ENCODE measurements around the gene CLDN5.

CLDN5 gene

DNA sequence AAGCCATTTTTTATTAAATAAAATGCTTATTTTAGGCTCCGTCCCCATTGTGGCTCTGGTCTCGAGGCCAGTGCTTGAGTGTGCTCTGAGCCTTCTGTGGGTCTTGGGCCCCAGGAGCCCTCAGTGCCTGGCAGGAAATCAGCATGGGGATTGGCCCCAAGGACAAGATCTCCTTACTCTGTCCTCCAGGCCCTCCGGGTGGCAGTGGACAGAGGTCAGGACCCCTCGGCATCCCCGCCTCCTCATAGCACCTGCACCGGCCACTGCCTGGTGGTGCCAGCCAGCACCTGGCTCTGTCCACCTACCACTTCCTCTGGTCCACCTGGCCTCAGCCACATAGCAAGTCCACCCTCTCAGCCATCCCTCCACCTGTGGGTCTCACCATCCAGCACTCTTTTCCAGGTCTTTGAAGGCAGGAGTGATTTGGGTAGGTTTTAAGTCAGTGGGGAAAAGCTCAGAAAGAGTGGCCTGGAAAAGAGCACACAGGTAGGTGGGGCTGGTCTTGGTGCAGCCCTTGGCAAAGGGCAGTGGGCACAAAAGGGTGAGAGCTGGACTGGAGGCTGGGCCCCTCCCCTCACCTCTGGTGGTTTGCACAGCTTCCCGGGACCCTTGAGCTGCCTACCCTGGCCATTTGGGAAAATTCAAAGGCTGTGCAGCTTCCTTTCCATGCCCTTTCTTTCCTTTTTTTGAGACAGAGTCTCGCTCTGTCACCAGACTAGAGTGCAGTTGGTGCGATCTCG lies 3.5 kb downstream of the CLDN5 start:
- DNase-seq, result no peak

DNA sequence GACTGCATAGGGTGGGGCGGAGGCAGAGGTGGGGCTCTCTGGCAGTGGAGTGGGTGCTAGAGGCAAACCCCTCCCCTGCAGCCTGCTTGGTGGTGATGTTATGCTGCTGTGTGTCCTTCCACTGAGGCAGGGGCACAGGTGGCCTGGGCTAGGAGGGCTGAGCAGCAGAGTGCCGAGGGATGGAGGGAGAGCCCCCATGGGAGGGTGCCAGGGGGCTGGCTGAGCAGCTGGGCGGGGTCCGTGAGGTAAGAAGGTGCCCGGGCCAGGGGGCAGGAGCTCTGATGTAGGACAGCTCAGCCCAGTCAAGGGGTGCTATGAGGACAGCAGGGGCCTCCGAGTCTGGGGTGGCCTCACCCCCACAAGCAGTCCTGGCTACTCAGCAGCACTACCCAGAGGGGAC lies 4.2 kb downstream of the CLDN5 start:
- no peak for DNase-seq

DNA sequence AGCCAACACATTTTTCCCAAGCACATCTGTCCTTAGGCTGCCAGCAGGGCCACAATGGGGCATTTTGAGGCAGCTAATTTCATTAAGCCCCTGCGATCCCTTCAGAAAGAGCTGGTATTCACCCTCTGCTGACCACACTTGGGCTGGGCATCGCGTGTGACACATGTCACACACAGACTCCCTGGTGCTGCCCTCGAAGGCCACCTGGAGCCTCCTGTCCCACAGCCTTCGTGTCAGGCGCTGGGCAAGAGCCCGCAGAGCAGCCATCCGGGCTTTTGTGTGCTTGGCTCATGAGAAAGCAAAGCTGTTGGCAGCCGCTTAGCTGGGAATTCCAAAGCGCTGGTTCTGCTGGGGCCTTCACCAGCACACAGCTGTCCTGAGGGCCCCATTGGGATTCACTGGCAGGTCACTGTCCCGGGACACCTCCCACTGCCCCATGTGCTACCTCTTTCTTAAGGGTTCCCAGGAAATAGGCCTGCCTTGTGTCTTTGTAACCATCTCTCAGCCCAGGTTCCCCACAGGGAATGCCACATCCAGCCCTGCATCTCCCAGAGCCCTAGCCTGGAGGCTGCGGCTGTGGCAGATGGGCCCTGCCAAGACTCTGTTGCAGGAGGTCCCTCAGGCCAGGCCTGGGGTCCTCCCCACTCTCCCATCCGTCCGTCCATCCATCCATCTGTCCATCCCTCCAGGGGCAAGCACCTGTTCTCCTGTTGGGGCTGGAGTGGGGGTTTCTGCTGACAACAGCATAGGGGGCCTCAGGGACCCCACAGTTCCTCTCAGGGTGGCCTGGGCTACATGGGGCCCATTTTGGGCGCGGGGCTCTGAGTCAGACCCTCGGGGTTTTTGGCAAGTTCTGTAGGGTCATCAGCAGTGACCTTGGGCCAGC lies 4.9 kb downstream of the CLDN5 start:
- DNase-seq, result no peak

DNA sequence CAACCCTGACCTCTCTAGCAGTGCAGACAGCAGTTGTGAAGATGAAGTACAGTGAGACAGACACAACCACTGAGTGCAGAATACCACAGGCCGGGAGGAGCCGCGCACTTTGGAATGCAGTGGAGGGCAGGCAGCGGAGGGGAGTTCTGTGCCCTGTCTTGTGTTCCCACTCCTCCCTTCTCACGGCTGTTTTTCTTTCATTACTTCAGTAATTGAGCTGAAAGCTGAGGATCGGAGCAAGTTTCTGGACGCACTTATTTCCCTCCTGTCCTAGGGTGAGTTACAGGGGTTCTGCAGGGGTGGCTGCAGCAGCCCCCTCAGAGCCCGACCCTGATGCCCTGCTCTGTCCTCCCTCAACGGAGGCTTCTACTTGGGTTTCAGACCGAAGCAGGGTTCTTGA lies 5.6 kb downstream of the CLDN5 start:
- no peak for DNase-seq

DNA sequence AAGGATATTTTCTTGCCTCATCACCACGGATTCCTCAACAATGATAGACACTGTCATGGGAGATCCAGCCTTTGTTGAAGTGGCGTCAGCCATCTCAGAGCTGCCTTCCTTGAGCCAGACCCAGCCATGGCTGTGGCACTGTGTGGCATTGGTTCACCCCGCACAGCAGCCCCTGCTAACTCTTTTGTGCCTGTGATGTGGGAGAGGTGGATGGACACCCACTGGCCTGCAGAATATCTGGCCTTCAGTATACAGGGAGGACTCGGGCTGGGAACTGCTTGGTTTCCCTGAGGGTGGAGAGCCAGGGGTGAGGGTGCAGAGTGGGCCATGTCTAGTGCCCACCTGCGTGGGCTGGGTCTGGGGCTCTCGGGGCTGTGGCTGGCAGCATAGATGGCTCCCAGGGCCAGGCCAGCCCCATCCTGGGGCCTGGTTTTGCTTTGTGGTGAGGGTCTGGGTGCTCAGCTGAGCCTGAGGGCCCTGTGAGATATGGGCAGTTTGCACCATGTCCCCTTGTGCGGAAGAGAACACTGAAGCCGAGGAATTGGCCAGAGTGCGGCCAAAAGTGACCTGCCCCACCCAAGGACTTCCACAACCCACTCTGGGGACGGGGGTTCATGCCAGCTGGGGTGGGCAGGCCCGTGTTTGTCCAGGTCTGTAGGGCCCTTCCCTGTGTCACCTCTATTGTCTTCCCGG lies 6.1 kb downstream of the CLDN5 start:
- DNase-seq, result no peak

DNA sequence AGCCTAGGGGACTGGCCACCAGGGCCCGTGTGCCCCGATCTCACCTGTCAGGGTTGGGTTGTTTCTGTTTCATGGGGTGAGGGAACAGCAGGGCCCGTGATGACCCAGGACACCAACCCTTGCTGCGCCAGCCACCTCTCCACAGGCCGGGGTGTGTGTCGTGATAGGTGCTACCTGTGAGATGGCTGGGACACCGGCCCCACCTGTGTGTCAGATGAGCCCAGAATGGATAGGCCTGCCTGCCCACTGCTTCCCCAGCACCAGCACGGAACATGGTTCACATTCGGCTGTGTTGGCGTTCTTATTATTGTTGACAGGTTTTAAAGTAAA lies 7.1 kb downstream of the CLDN5 start:
- DNase-seq, result no peak

DNA sequence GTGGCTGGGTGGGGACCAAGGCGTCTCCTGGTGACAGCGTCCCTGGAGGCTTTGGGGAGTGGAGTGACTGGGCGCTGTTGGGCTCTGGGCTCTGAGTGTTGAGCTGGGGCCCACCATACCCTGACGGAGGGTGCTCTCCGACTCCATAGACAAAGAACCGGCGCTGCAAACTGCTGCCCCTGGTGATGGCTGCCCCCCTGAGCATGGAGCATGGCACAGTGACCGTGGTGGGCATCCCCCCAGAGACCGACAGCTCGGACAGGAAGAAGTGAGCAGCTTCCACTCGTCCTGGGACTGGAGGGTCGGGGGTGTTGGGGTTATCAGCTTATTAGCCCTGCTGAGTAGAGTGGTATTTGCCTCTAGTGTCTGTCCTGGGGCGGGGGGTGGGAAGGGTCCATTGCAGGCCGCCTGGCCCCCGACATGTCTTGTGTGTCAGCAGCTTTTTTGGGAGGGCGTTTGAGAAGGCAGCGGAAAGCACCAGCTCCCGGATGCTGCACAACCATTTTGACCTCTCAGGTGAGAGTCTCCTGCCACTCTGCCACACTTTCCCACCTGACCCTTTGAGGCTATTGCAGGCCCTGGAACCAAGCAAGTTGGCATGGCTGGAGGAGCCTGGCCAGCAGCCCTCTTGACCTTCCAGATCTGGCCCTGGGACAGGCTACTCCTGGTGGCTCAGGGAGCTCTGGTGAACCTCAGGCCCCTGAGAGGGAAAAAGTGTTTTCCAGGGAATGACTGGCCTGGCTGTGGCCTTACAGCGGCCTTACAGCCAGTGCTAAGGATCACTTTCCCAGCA lies 7.6 kb downstream of the CLDN5 start:
- DNase-seq, result no peak

DNA sequence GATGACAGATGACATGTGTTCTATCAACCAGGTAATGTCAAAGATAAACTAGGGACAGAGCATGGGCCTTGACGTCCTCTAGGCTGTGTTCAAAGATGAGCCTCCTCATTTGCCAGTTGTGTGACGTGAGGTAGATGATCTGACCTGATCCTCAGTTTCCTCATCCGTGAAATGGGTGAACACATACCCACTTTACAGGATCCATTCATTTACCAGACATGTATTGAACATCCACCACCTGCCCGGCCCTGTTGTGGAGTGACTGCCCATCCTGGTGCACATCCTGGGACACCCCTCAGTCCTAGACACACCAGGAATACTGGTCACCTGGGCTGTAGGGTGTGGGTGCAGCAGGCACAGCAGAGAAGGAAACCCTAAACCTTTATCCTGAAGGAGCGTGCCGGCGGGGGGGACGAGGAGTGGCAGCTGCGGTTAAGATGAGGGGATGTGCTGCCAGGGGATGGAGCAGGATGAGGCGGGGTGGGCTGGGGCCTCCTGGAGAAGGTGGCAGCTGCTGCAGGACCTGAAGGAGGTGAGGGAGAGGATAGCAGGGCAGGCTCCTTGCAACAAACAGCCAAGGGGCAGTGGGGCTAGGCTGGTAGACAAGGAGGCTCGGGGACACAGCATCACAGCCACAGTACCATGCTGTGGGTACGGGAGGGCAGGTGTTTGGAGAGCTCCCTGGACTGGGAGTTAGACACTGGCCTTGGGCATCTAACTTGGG lies 8.4 kb downstream of the CLDN5 start:
- DNase-seq, result no peak

DNA sequence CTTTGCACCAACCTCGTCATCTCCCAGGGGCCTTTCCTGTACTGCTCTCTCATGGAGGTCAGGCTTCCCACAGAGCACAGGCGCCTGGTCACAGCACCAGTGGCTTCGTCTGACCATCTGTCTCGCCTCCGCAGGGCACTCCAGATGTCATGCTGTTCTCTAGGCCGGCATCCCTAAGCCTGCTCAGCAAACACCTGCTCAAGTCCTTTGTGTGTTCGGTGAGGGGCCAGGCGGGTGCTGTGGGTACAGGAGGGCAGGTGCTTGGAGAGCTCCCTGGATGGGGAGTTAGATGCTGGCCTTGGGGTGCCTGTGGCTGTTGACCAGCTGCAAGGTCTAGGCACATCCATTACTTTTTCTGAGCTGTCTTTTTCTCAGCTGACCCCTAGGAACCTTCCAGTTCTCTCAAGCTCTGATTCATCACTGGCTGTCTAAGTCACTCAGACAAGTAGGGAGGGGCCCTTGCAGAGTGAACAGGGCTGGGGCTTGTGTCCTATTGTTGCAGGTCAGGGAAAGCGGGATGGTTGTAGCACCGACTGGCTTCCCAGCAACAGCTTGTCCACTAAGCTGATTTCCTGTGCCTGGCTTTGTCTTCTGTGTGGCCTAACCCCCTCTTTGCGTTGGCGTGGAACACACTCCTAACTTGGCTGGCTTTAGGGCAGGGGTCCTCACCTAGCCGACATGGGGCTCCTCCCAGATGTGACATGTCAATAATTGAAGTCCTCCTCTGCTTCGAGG lies 9.2 kb downstream of the CLDN5 start:
- DNase-seq, result no peak

DNA sequence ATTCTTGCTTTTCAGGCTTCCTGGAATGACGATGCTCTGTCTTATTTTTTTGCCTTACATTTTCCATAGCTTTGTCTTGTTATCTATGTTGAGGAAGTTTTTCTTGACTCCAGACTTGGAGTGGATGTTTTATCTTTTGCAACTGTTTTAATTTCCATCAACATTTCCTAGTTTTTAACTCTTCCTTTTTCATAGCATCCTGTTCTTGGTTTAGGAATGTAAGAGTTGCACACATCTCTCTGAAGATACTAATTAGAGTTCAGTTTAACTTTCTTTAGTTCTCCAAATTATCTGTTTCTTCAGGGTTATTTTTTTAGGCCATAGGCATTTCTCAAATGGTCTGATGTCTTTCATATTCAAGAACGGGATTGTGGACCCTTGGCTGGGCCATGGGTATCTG lies 10.4 kb downstream of the CLDN5 start:
- no peak for DNase-seq

DNA sequence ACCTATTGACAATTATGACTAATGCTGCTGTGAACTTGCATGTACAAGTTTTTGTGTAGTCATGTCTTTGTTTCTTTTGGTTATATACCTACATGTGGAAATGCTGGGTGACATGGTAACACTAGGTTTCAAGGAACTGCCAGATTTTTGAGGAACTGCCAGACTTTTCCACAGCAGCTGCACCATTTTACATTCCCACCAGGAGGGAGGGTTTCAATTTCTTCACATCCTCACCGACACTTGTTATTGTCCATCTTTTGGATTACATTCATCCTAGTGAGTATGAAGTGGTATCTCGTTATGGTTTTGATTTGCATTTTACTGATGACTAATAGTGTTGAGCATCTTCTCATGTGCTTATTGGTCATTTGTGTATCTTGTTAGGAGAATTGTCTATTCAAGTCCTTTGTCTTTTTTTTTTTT lies 13.3 kb downstream of the CLDN5 start:
- no peak for DNase-seq

DNA sequence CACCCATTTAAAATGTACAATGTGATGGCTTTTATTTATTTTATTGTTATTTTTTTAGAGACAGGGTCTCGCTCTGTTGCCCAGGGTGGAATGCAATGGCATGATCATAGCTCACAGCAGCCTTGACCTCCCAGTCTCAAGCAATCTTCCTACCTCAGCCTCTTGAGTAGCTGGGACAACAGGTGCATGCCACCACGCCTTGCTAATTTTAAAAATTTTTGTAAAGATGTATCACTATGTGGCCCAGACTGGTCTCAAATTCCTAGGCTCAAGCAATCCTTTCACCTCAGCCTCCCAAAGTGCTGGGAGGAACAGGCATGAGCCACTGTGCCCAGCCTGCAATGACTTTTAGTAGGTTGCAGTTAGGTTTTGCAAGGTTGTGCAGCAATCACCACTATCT lies 14.3 kb downstream of the CLDN5 start:
- DNase-seq, result no peak

DNA sequence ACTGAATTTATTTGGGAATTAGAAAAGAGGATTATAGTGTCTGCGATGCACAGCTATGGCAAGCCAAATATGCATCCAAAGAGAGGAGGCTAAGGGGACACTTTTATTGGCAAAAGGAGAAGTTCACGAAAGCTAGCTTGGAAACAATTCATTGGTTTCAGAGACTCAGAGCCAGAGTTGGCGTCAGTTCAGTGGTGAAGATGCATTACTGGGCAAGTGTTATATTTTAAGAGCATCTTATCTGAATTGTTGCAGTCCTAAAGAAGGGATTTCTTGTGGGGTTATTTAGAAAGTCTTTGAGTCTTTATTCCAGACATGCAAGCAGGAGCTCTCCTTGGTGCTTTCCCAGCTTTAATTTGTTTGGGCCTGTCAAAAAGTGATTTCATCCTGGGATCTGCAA lies 15.0 kb downstream of the CLDN5 start:
- no peak for DNase-seq

DNA sequence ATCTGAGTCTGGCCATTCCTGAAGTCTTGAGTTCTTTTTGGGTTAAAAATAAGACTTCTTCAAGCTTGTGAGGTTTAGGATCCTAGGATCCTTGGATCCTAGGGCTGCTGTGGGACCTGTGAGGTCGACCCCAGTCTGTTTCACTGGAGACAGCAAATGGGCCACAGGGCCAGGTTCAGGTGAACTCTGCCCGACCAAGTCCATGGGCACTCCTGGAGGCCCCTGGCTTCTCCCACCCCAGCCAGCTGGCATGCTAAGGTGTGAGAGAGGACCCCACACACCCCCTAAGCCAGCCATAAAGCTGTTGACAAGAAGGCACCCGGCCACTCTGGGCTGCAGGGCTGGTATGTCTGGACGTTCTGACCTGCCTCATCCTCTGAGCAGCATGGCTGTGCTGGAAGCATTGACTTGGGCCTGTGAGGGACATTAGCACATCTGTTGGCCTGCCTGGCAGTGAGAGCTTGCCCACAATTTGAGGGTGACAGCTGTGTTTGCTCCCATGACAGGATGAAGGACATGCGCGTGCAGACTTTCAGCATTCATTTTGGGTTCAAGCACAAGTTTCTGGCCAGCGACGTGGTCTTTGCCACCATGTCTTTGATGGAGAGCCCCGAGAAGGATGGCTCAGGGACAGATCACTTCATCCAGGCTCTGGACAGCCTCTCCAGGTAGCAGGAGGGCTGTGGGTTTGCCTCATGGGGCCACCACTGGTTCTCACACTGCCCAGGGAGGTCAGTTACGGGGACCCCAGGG lies 16.0 kb downstream of the CLDN5 start:
- DNase-seq, result no peak

DNA sequence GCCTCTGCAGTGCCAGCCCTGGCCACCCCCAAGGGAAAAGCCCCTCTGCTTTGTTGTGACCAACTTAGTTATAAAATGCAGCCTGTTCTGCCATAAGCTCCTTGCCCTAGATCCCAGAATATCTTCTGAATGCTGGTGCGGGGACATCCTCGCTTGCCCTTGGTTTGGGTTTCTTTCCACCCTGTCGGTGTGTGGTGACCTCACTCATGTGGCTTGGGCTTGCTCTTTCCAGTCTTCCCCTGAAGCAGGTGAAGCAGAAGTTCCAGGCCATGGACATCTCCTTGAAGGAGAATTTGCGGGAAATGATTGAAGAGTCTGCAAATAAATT lies 16.7 kb downstream of the CLDN5 start:
- no peak for DNase-seq

DNA sequence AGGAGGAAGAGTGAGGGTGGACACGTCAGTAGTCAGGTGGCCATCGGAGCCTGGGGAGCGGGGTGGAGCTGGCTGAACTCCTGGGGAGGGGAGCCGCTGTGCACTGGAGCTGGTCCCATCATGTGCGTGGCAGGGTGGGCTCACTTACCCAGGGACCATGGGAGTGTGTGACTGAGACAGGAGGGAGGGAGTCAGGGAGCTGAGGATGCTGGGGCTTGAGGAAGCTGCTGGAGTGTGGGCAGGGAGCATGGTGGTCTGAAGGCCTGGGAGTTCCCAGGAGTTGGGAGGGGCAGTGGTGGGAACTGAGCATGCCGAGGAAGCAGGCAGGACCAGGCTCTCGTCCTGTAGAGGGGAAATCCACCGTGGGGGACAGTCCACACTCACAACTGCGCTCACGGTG lies 18.0 kb downstream of the CLDN5 start:
- no peak for DNase-seq

DNA sequence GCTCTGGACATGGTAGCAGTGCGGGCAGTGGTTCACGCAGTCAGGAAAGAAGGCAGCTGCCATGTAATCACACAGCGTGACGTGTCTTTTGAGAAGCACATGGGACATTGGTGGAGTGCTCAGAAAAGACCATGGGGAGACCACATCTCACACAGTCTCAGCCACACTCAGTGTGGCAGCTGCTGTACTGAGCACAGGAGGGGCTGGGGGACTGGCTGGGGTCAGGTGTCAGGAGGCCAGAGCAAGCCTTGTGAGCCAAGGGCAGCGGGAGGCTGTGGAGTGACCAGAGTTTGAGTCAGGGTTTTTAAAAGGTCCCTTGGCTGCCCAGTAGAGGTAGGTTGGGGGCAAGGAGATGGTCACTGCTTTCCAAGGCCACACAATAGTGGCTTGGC lies 18.5 kb downstream of the CLDN5 start:
- DNase-seq, result no peak

DNA sequence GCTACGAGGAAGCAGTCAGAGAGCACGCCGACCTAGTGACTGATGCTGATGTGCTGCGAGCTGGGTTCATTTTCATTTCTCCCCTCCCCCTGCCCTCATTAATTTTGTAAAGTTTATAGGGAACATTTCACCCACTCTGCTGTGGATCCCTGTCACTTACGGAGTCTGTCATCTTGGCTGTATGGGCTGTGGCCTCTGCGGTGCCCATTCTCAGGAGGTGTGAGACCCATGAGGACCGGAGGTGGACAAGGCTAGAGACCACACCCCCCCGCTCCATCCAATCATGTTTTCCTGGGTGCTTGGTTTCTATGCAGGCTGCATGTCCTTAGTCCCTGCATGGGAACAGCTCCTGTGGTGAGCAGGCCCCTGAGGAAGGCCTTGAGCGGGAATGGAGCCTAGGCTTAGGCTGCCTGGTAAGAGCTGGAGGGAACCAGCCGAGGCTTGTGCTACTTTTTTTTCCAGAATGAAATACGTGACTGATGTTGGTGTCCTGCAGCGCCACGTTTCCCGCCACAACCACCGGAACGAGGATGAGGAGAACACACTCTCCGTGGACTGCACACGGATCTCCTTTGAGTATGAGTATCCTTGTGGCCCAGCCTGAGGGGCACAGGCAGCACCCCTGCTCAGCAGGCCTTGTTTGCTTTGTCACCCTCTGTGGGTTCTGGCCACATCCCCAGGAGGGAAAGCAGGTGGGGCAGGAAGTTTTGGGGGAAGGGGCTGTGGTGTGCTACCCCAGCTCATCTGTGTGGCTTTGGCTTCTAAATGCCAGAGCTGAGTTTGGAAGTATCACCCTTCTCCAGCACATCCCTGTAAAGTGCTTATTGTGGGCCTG lies 19.1 kb downstream of the CLDN5 start:
- DNase-seq, result no peak

DNA sequence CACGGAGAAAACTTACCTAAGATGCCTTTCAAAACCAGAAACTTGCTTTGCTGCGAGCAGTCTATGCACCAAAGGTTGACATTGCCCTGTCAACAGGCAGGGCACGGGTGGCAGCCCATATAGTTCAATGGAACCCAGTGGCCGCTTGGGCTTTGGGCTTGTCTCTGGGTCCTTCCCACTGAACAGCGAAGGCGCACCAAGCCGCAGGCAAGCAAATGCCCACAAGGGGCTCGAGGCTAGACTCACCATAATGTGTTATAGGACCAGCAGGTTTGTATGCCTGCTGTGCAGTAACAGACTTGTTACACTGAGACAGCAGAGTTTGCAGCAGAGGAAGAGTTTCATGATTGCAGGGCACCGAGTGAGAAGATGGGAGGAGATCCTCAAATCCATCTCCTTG lies 20.3 kb downstream of the CLDN5 start:
- no peak for DNase-seq

DNA sequence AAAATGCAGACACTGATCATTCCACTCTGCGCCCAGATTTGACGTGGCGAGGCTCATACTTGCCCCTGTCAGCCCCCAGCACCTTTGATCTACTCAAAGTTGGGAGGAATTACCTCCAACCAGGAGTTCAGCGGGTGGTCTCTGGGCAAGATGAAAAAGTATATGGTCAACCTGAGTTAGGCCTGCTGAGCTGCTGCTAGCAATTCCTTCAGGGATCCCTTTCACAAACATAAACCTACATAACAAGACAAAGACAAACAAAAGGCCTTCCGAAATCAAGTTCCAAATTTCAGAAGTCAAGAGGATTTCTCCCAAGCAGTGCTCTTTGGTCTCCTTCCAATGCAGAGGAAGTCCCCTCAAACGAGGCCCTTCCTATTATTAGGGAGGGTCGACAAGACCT lies 20.8 kb downstream of the CLDN5 start:
- no peak for DNase-seq
